ENCODE data around the gene WDR77.

Gene WDR77

GRCh38 chr1:111448918-111449702, at the start of gene WDR77, which contains the start of gene ATP5PB:
Gene WDR77 (minus strand): TSS chr1:111449256. CDS start chr1:111449169, 87 bp downstream.
Gene ATP5PB (plus strand): TSS chr1:111449464. CDS start chr1:111449542, 78 bp downstream.
- peak; percentile 96 for DNase-seq

GRCh38 chr1:111497592-111497991, 48.5 kb upstream of the WDR77 start:
- DNase-seq, result no peak

- DNase-seq, result no peak
These were observed 47.3 kb upstream of the WDR77 start for GRCh38 chr1:111496398-111496797.

DNA sequence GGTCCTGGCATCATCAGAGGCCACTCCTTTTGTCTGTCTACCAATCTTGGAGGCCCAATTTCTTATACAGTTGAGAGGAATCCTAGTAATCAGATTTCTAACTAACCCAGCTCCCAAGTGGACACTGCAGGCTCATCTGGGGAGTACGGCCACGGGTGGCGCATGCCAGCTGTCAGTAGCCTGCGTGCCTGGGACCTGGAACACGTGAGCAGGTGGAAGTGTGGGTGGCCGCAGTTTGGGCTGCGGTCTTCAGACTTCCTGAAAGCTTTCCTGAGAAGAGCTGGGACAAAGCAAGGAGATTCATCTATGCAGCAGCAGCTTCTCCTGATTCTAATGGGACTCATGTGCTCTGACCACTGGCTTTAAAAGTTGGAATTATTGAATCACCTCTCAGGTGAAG, 42.0 kb upstream of the WDR77 start:
- DNase-seq, result no peak

GRCh38 chr1:111490220-111490619, 41.2 kb upstream of the WDR77 start:
- DNase-seq, result no peak

DNA sequence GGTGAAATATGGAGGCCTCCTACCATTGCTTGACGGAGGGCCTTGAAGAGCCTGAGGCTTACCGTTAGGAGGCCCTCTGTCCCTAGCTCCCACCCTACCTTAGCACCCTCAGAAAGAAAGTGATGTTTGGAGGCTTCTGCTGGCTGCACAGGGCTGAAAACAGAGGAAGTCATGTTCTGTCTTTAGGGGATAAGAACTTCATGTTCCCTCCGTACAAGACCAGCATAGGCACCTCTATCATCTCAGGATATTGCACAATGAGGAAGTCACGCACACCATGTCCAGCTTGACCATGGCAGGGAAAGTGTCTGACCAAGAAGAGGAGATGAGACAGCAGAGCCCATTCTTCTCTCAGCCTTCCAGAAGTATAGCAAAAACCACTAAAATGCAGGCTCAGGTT, 40.5 kb upstream of the WDR77 start:
- no peak for DNase-seq

- no peak for DNase-seq
These were observed 39.6 kb upstream of the WDR77 start for GRCh38 chr1:111488669-111489068.

DNA sequence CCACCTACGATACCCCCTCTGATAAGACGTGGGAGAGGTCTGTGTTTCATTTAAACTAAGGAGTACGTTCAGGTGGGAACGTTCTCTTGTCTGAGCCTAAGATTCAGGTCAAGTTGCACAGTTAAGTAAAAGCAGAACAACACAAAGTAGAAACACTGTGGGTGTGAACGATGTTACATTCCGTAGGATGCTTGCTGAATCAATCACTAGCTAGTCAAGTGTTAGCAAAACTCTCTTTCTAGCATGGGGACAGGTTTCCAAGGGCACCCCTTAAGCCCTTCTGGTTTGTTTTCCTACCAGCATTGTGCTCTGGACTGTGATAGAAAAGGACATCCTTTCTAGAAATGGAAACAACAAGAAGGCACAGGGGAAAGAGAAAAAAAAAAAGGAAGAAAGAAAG, 38.1 kb upstream of the WDR77 start:
- no peak for DNase-seq

DNA sequence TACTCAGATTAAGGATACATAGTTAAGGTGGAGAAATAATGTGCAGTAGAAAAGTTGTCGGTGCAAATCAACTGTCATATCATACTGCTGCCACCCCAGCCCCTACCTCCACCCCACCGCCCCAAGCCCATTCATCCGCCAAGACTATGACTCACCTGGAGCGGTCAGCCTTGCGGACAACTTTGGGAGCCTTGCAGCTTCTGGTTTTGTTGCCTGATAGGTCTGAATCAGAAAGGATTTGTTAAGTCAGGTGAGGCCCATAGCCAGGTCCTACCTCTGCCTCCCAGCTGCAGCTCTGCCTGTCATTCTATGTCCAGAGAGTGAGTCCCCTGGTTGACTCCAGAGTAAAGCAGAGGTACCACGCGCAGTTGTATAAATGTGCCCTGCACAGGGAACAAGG, 37.4 kb upstream of the WDR77 start:
- DNase-seq, result no peak

DNA sequence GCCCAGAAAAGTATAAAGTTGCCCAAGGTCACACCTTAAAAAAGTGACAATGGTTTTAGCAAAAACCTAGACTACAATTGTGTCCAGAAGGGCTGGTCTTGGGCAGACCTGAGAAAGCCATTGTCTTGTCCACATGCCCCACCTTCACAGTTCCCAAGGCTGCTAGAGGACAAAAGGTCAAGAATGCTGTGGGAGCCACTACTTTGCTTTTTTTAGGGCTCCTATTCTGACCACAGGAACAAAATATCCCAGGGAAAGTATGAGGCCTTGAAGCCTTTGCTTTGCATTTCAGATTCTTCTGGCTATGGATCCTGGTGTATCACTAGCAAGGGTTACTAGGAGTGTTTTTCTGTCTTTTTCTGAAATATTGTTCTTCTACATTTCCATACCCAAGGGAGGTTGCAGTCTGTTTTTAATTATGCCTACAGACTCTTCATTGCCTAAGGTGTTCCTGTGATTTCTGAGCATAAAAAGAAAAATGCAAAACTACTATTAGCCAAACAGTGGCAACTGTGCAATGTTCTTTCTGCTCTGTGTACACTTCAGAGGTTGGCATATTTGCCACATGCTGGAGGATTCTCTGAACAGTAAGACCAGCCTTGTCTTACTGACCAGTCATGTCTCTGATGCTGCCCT, 35.5 kb upstream of the WDR77 start:
- no peak for DNase-seq

DNA sequence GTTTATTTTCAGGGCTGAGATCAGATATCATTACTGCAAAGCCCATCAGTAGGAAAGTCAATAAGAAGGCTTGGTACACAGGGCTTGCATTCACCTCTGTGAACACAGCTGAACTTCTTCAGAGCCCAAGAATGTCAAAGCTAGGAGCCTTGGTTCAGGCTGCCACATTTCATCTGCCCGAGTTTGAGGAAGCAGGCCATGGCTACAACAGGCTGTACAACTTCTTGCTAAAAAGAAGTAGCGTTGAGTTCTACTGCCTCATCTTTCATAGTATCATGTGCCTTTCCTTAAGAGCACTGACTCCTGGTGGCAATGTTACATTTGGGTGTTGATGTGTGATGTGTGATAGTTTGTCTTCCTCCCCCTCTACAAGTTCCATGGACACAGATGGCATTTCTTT, 34.8 kb upstream of the WDR77 start:
- no peak for DNase-seq

GRCh38 chr1:111483166-111483565, 34.1 kb upstream of the WDR77 start:
- DNase-seq, result no peak

- DNase-seq, result peak; percentile 67
These were observed 32.5 kb upstream of the WDR77 start for GRCh38 chr1:111481387-111482221.

DNA sequence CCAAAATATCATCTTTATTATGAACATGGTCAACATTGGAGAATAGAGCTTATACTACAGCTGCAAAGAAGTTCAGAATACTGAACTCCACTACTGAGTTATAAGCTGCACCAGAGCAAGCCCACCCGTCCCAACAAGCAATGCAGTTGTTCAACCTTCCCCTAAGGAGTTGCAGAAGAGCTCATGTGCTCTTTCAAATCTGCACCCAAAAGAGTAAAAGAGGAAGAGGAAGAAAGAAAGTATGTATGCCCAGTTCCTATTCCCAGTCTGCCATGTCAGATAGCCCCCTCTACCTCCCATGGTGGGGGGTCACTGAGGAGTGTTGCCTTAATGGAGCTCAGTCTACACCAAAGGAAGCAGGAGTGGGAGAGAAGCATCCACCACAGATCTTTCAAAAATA, 31.6 kb upstream of the WDR77 start:
- DNase-seq, result no peak

DNA sequence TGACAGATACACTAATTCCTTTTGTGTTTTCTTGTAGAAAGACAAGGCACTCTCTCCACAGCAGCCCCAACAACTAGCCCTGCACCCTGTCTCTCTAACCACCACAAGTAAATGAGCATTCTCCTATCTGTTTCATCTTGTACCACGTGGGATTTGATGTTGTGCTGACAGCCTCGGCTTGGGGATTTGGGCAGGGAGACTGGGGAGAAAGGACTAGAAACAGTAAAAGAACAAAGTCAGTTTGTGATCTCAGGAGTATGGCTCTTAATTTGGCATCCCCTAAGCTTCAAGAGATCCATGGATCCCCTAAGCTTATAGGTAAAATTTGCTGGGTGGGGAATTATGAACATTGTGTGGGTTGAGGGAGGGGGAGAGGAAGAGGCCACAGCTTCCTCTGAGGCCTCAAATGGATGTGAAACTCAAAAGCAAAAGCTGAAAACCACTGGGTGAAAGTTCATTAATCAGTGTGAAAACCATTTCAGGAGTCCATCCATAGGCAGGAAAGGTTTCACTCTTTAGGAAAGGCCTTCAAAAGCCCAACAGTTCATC, 27.8 kb upstream of the WDR77 start:
- peak; percentile 26 for DNase-seq

DNA sequence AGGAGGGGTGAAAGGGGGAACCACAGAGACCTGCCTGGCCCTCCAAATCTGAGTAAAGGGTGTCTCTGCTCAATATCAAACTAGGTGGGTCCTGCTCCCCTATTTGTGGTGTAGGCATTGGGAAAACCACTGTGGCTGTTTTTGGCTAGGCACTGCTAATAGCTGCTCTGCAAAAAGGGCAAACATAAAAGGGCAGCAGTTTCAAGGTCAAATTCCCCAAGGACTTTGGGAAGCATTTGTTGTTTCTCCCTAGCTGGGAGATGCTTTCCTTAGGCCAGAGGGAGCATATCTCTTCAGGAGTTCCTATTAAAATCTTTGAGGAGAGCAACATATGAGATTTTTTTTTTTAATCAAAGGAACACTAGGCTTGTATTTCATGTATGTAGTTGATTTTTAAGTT, 27.2 kb upstream of the WDR77 start:
- no peak for DNase-seq

DNA sequence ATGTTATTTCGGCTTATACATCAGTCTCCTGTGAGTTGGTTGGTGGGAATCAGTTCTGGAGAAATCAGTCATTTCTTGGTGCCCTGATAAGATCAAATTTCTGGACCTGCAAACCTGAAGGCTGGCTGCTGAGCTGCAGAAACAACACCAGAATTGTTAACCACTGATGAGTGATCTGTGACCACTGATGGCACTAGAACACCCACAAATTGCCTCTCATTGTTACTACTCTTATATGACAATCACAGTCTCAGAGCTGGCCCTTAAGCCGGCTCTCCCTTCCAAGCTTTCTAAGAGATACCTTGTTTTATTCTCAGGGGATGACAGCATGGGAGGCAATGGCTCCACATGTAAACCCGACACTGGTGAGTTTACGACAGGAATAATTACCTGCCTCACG, 26.6 kb upstream of the WDR77 start:
- no peak for DNase-seq

- no peak for DNase-seq
These were observed 25.5 kb upstream of the WDR77 start for GRCh38 chr1:111474521-111474920.

- no peak for DNase-seq
These were observed 25.1 kb upstream of the WDR77 start for GRCh38 chr1:111474106-111474505.

- no peak for DNase-seq
These were observed 22.5 kb upstream of the WDR77 start for GRCh38 chr1:111471538-111471937.

GRCh38 chr1:111471012-111471411, 22.0 kb upstream of the WDR77 start:
- peak; percentile 87 for DNase-seq

GRCh38 chr1:111470596-111470995, 21.5 kb upstream of the WDR77 start:
- no peak for DNase-seq

DNA sequence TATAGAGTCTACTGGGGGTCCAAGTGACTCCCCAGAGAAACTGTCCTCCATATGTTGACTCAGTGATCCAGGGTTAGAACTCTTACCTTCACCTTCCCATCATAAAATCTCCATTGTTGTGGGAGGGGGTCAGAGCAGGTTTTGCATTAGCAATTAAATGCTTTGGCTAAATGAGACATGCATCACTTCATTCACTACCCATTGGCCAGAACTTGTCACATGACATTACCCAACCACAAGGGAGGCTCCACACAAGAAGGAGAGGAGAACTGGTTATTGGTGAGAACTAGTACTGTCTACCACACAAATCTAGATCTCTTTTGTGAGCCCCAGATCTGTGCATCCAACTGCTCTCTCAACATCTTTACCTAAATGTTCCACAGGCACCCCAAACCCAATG, 20.5 kb upstream of the WDR77 start:
- no peak for DNase-seq
